22Rv1 (cell line): ENCODE data around the gene ZBTB40.

Source experiments
- H3K27ac ChIP-seq: fragments of 450-650 bp; 2 replicates; pipeline ENCODE4 v1.5.1; 2017
- ZFX ChIP-seq: fragments of 450-650 bp; IDR thresholded peaks from 2 replicates; pipeline ENCODE4 v1.6.1; 2017; ENCODE audit warnings: antibody characterized with exemption, borderline replicate concordance
- TF ChIP-seq, protein P1 (sequence below): fragments of 450-650 bp; IDR thresholded peaks from 2 replicates; pipeline ENCODE4 v1.5.1; 2017; ENCODE audit warnings: mild to moderate bottlenecking

Gene ZBTB40

DNA sequence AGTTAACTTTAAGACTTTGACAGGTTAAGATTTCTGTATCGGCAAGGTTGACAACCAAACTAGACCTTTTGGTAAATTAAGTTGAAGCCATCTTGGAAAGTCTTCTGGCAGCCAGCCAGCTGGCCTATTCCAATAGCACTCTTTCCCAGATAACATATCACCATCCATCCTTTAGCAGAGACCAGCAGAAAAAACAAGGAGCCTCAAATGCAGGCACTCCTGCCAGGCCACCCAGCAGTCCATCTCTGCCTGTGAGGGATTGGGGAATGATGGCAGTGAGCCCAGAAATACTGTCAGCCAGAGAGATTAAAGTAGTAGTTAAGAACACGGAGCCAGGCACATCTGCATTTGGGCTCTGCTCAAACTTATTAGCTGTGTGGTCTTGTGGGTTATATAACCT is 19.4 kb downstream of the ZBTB40 start:
- TF ChIP-seq, protein P1, sequence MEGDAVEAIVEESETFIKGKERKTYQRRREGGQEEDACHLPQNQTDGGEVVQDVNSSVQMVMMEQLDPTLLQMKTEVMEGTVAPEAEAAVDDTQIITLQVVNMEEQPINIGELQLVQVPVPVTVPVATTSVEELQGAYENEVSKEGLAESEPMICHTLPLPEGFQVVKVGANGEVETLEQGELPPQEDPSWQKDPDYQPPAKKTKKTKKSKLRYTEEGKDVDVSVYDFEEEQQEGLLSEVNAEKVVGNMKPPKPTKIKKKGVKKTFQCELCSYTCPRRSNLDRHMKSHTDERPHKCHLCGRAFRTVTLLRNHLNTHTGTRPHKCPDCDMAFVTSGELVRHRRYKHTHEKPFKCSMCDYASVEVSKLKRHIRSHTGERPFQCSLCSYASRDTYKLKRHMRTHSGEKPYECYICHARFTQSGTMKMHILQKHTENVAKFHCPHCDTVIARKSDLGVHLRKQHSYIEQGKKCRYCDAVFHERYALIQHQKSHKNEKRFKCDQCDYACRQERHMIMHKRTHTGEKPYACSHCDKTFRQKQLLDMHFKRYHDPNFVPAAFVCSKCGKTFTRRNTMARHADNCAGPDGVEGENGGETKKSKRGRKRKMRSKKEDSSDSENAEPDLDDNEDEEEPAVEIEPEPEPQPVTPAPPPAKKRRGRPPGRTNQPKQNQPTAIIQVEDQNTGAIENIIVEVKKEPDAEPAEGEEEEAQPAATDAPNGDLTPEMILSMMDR, result no peak
- TF ChIP-seq ZFX, result no peak
- no peak overlapping the region for H3K27ac ChIP-seq

GRCh38 chr1:22471610-22472009 is 20.0 kb downstream of the ZBTB40 start:
- no peak overlapping the region for H3K27ac ChIP-seq
- TF ChIP-seq ZFX, result no peak
- TF ChIP-seq, protein P1, result no peak

- TF ChIP-seq ZFX, result no peak
- TF ChIP-seq, protein P1, result no peak
Observed at GRCh38 chr1:22472596-22472995, 20.9 kb downstream of the ZBTB40 start.

DNA sequence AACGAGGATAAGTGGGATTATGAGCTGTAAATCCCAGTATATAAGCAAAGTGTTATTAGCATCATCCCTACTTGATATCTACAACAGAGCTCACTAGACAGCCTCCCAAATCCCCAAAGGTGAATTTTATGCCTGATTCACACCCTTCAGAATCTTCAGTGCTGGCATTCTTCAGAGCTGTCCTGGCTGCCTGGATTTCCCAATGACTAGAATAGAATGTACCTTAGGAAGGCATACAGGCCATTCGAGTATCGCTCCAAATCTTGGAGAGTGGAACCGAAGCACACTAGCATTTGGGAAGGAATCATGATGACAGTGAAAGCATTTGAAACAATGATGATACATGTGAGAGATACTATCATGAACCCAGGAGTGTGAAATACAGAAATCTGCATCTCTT is 22.3 kb downstream of the ZBTB40 start:
- TF ChIP-seq, protein P1, result no peak
- no peak for TF ChIP-seq ZFX

More at GRCh38 chr1:22472596-22472995, 20.9 kb downstream of the ZBTB40 start:
- H3K27ac ChIP-seq, result peak overlapping the region; percentile 33; the same call in 1 of the 2 replicates

GRCh38 chr1:22476566-22476965 is 24.9 kb downstream of the ZBTB40 start:
- no peak for TF ChIP-seq ZFX
- TF ChIP-seq, protein P1, result no peak

More for the DNA sequence above, 22.3 kb downstream of the ZBTB40 start:
- no peak overlapping the region for H3K27ac ChIP-seq

GRCh38 chr1:22483121-22483520 is 31.5 kb downstream of the ZBTB40 start:
- TF ChIP-seq, protein P1, result no peak
- TF ChIP-seq ZFX, result no peak
- H3K27ac ChIP-seq, result no peak overlapping the region

More at GRCh38 chr1:22476566-22476965, 24.9 kb downstream of the ZBTB40 start:
- no peak overlapping the region for H3K27ac ChIP-seq

DNA sequence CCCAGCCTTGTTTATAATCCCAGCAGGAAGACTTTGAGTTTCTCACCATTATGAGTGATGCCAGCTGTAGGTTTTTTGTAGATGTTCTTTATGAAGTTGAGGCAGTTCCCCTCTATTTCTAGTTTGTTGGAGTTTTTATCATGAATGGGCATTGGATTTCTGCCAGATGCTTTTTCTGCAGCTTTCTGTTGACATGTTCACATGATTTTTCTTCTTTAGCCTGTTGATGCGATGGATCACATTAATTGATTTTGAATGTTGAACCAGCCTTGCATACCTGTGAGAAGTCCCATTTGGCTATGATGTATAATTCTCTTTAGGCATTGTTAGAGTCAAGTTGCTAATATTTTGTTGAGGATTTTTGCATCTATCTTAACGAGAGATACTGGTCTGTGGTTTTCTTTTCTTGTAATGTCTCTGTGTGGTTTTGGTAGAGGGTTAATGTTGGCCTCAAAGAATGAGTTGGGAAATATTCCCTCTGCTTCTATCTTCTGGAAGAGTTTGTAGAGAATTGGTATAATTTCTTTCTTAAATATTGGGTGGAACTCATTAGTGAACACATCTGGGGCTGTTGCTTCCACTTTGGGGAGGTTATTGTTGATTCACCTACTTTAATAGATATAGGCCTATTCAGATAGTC is 33.2 kb downstream of the ZBTB40 start:
- no peak overlapping the region for H3K27ac ChIP-seq
- TF ChIP-seq, protein P1, result no peak
- TF ChIP-seq ZFX, result no peak
